ENCODE measurements around the gene TRIM25. TPM values are rescaled to one million over a fixed set of nuclear protein-coding genes. Genes with fewer than 3 reads are reported as not detected.

TRIM25 gene, protein sequence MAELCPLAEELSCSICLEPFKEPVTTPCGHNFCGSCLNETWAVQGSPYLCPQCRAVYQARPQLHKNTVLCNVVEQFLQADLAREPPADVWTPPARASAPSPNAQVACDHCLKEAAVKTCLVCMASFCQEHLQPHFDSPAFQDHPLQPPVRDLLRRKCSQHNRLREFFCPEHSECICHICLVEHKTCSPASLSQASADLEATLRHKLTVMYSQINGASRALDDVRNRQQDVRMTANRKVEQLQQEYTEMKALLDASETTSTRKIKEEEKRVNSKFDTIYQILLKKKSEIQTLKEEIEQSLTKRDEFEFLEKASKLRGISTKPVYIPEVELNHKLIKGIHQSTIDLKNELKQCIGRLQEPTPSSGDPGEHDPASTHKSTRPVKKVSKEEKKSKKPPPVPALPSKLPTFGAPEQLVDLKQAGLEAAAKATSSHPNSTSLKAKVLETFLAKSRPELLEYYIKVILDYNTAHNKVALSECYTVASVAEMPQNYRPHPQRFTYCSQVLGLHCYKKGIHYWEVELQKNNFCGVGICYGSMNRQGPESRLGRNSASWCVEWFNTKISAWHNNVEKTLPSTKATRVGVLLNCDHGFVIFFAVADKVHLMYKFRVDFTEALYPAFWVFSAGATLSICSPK
- total RNA-seq = 30.8 and 35.4 TPM in 2 replicates

DNA sequence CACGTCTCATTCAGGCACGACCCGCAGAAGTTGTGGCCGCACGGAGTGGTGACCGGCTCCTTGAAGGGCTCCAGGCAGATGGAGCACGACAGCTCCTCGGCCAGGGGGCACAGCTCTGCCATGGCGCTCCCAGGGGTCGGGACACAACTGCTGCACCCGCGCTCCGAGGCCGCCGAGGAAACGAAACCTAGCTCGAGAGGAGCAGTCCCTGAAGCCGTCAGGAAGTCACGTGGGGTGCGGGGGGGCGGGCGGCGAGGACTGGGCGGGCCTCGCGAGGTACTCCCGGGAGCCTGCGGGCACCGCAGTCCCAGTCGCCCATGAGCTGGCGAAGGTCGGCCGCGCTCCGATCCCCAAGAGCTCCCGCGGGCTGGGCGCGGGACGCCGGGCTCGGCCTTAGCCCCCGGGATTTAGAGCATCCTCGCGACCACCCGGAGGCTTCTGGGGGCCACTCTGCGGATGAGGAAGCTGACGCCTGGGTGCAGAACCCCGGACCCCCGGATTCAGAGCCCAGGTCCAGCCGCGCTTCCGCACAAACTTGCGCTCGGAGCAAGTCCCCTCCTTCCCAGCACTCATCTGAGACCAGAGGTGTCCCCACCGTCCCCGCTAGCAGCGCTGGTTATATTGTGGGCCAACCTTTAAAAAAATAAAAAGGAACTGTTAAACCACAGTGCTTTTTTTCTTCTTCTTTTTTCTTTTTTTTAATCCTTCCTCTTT is at the start of gene TRIM25:
TSS of gene TRIM25 (minus strand) at position 183 of the 714 bp plus-strand sequence. CDS start at position 122, 61 bp downstream.

DNA sequence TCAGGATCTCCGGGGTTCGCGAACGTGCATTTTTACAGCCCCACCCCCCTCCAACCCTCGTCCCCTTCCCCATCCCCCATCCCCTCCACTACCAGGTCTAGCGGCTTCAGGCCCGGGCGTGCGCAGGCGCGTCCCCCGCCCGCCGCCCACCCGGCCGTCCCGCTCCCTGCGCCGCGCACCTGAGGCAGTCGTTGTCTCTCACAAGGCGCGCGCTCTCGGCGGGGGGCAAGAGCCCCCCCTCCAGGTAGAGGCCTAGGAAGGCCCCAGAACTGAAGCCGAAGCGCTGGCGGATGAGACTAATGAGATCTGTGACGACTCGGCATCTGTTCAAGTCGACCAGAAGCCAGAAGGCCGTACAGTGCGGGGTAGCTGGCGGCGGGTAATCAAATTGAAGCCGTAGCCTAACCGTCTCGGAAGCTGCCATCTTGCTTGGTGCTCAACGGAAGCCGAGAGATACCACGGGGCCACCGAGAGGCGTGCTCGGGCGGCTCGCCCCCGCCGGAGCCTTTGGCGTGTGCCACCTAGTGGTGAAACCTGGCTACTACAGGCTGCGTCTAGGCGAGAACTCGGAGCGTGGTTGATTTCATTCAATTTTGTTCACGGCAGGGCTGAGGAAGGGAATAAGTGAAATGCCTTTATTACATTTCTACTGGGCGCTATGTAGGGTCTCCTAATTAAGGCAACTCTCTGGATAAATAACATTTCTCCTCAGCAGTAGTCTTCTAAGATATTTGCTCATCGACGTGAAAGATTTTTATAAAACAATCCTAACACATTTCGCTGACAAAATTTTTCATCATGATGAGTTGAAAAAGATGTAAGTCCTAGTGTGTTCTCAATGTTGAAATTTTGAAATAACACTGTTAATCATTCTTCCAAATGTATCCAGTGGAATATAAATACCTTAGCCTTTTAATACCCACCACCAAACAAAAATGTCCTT is 47.0 kb upstream of the TRIM25 start, which contains the start of gene COIL:
TSS of gene COIL (minus strand) at position 455 of the 943 bp plus-strand sequence. CDS start at position 424, 31 bp downstream.

Other genes starting within 250 kb of the TRIM25 start
- 0.69 and 0.91 TPM in 2 replicates for gene C17orf67, start 80.1 kb downstream of the TRIM25 start, total RNA-seq
- gene DGKE, start 79.9 kb downstream of the TRIM25 start, total RNA-seq = 6.3 and 7.4 TPM in 2 replicates
- 9.6 and 10.7 TPM in 2 replicates for gene COIL, start 47.0 kb upstream of the TRIM25 start, total RNA-seq
- 82.8 and 112 TPM in 2 replicates for gene SCPEP1, start 64.1 kb upstream of the TRIM25 start, total RNA-seq
- gene AKAP1, start 171.2 kb upstream of the TRIM25 start, total RNA-seq = 12.8 and 21.4 TPM in 2 replicates

All from smooth muscle cell of the pulmonary artery (primary cell).